ENCODE results near the gene SPINK9. TPM values are rescaled to one million over a fixed set of nuclear protein-coding genes. Genes with fewer than 3 reads are reported as not detected.

Gene SPINK9
- total and polyA plus RNA-seq, 2 experiments from 2014 or later = not detected

DNA sequence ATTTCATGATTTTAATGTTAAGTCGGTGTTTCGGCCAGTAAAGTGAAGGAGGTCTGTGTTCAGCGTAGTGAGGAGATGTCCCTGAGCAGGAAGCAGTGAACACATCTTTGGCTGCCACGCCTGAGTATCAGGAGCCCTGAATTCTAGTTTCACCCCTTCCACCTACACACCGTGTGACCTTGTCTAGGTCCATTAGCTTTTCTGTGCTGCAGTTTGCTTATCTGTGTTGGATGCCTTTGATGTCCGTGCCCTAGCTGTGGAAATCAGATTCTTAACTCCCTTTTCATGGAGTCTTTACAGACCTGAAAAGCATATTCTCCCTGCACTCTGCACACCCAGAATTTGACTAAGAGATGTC, 49.0 kb downstream of the SPINK9 start:
- H3K79me2 ChIP-seq (replicated peaks; ENCODE audit: insufficient read depth) = peaks cover 54% of the 10 kb centered on the region

DNA sequence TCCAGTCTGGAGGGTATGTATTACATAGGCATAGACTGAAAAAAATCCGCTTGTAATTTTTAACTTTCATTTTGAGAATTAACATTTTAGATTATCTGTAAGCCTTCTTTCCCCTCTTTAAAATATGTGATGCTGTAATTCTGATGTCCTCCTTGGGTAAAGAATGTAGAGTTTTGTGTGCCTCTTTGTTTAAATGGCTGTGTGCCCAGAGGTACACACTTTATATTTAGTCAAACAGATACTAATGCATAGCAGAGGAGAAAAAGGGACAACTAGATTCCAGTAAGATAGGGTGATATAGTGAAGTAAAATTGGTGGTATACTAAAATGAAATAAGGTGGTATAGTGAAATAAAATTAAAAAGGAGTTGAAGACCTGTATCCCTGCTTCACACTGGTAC, 49.7 kb downstream of the SPINK9 start:
- no peaks in the 10 kb centered on the region for H3K27me3 ChIP-seq (ENCODE audit: insufficient read depth)
- Mint-ChIP-seq H3K9me3 (no peaks in the 10 kb centered on the region), H3K4me1 (peaks cover 22% of the 10 kb centered on the region), H3K36me3 (ENCODE audit: low read depth) (peaks cover 3% of the 10 kb centered on the region; the same call in 1 of the 3 replicates), H3K27me3 (ENCODE audit: insufficient read depth, low read depth, poor library complexity) (no peaks in the 10 kb centered on the region), H3K4me3 (peak overlapping the region; percentile 98), H3K27ac (peak overlapping the region; percentile 15; the same call in 1 of the 2 replicates)
- no peaks in the 10 kb centered on the region for H3K9me2 ChIP-seq (ENCODE audit: insufficient read depth)
- no peak overlapping the region for H3K27ac ChIP-seq (ENCODE audit: low read depth)
- no peak for DNase-seq (ENCODE audit: low spot score)
- no peaks in the 10 kb centered on the region for H3F3A ChIP-seq (replicated peaks; ENCODE audit: low read depth)
- ATAC-seq = no peak
- H3K79me2 ChIP-seq (replicated peaks; ENCODE audit: insufficient read depth) = peaks cover 62% of the 10 kb centered on the region
- 0 out of 2 replicates have a peak, but pooled peaks cover 4% of the 10 kb centered on the region for H4K20me1 ChIP-seq (replicated peaks; ENCODE audit: insufficient read depth)
- H3K4me2 ChIP-seq = peak overlapping the region; percentile 93
- peaks cover 24% of the 10 kb centered on the region; the same call in 1 of the 2 replicates for H3K4me1 ChIP-seq (ENCODE audit: insufficient read depth)
- no peak overlapping the region for H2AFZ ChIP-seq
- peak overlapping the region; percentile 91; the same call in 1 of the 2 replicates for H3K4me3 ChIP-seq
- H3K36me3 ChIP-seq (ENCODE audit: insufficient read depth) = no peaks in the 10 kb centered on the region
- TF ChIP-seq, protein P1, sequence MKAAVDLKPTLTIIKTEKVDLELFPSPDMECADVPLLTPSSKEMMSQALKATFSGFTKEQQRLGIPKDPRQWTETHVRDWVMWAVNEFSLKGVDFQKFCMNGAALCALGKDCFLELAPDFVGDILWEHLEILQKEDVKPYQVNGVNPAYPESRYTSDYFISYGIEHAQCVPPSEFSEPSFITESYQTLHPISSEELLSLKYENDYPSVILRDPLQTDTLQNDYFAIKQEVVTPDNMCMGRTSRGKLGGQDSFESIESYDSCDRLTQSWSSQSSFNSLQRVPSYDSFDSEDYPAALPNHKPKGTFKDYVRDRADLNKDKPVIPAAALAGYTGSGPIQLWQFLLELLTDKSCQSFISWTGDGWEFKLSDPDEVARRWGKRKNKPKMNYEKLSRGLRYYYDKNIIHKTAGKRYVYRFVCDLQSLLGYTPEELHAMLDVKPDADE (IDR thresholded peaks at IDR 0.05) = no peak
- no peak for TF ChIP-seq EZH2 (IDR thresholded peaks at IDR 0.05; ENCODE audit: low read depth, unreplicated experiment)
- TF ChIP-seq ZNF331 (CRISPR knock-in tag; IDR thresholded peaks at IDR 0.05; ENCODE audit: low read depth) = no peak
- no peak for TF ChIP-seq CREB1 (CRISPR knock-in tag; IDR thresholded peaks at IDR 0.05; ENCODE audit: low read depth)
- no peak for TF ChIP-seq ZNF462 (CRISPR knock-in tag; IDR thresholded peaks at IDR 0.05)
- TF ChIP-seq ZNF114 (CRISPR knock-in tag; IDR thresholded peaks at IDR 0.05) = no peak
- no peak for TF ChIP-seq JUNB (IDR thresholded peaks at IDR 0.05; ENCODE audit: unreplicated experiment)

More for the DNA sequence above, 49.0 kb downstream of the SPINK9 start:
- TF ChIP-seq, protein P1 (IDR thresholded peaks at IDR 0.05) = no peak
- TF ChIP-seq JUNB (IDR thresholded peaks at IDR 0.05; ENCODE audit: unreplicated experiment) (no peak), POLR2AphosphoS5 (IDR thresholded peaks at IDR 0.05; ENCODE audit: low read depth) (no peak), ZNF331 (CRISPR knock-in tag; IDR thresholded peaks at IDR 0.05; ENCODE audit: low read depth) (no peak), EZH2phosphoT487 (IDR thresholded peaks at IDR 0.05; ENCODE audit: unreplicated experiment) (no peak), EZH2 (IDR thresholded peaks at IDR 0.05; ENCODE audit: low read depth, unreplicated experiment) (no peak)
- peaks cover 3% of the 10 kb centered on the region; the same call in 1 of the 3 replicates for H3K36me3 Mint-ChIP-seq (ENCODE audit: low read depth)
- Histone ChIP-seq H3K4me1 (ENCODE audit: insufficient read depth) (peaks cover 24% of the 10 kb centered on the region; the same call in 1 of the 2 replicates), H3K4me3 (peak overlapping the region; percentile 91), H3K4me2 (peak overlapping the region; percentile 93), H3K36me3 (ENCODE audit: insufficient read depth) (no peaks in the 10 kb centered on the region), H3F3A (replicated peaks; ENCODE audit: low read depth) (no peaks in the 10 kb centered on the region), H4K20me1 (replicated peaks; ENCODE audit: insufficient read depth) (0 out of 2 replicates have a peak, but pooled peaks cover 4% of the 10 kb centered on the region), H2AFZ (peak overlapping the region; percentile 11; the same call in 1 of the 2 replicates), H3K27ac (ENCODE audit: low read depth) (peak overlapping the region; percentile 85), H3K9me2 (ENCODE audit: insufficient read depth) (no peaks in the 10 kb centered on the region), H3K27me3 (ENCODE audit: insufficient read depth) (no peaks in the 10 kb centered on the region)
- peaks cover 22% of the 10 kb centered on the region for H3K4me1 Mint-ChIP-seq
- DNase-seq (ENCODE audit: low spot score) = peak; percentile 17
- H3K9me3 Mint-ChIP-seq = no peaks in the 10 kb centered on the region
- peak overlapping the region; percentile 98 for H3K4me3 Mint-ChIP-seq
- H3K27ac Mint-ChIP-seq = peak overlapping the region; percentile 97
- no peaks in the 10 kb centered on the region for H3K27me3 Mint-ChIP-seq (ENCODE audit: insufficient read depth, low read depth, poor library complexity)
- peak; percentile 21 for ATAC-seq

Measured in GM23338 (cell line).